ENCODE measurements around the gene OSBP2.

The OSBP2 gene

GRCh38 chr22:30821381-30821780, 126.7 kb downstream of the OSBP2 start:
- DNase-seq = no peak

- DNase-seq = no peak
These were observed 127.2 kb downstream of the OSBP2 start for GRCh38 chr22:30821863-30822215.

- no peak for DNase-seq
These were observed 127.7 kb downstream of the OSBP2 start for GRCh38 chr22:30822216-30823014.

- no peak for DNase-seq
These were observed 128.3 kb downstream of the OSBP2 start for GRCh38 chr22:30823015-30823370.

- DNase-seq = no peak
These were observed 129.4 kb downstream of the OSBP2 start for GRCh38 chr22:30824096-30824495.

GRCh38 chr22:30824711-30825110, 130.0 kb downstream of the OSBP2 start:
- DNase-seq = no peak

GRCh38 chr22:30825711-30826505, 131.2 kb downstream of the OSBP2 start:
- DNase-seq = no peak

GRCh38 chr22:30826670-30827355, 132.1 kb downstream of the OSBP2 start:
- DNase-seq = no peak

- no peak for DNase-seq
These were observed 133.0 kb downstream of the OSBP2 start for GRCh38 chr22:30827646-30828045.

- DNase-seq = no peak
These were observed 133.8 kb downstream of the OSBP2 start for GRCh38 chr22:30828187-30829155.

GRCh38 chr22:30829901-30830550, 135.4 kb downstream of the OSBP2 start:
- no peak for DNase-seq

- no peak for DNase-seq
These were observed 136.2 kb downstream of the OSBP2 start for GRCh38 chr22:30830907-30831306.

GRCh38 chr22:30832407-30832987, 137.8 kb downstream of the OSBP2 start:
- no peak for DNase-seq

- no peak for DNase-seq
These were observed 138.6 kb downstream of the OSBP2 start for GRCh38 chr22:30833322-30833721.

- DNase-seq = no peak
These were observed 142.9 kb downstream of the OSBP2 start for GRCh38 chr22:30837531-30837930.

GRCh38 chr22:30838111-30838510, 143.4 kb downstream of the OSBP2 start:
- DNase-seq = no peak

GRCh38 chr22:30841273-30841672, 146.6 kb downstream of the OSBP2 start:
- no peak for DNase-seq

GRCh38 chr22:30843245-30843644, 148.6 kb downstream of the OSBP2 start:
- DNase-seq = no peak

- no peak for DNase-seq
These were observed 152.9 kb downstream of the OSBP2 start for GRCh38 chr22:30847583-30847982.

GRCh38 chr22:30855266-30855665, 160.6 kb downstream of the OSBP2 start:
- DNase-seq = no peak

- DNase-seq = no peak
These were observed 161.2 kb downstream of the OSBP2 start for GRCh38 chr22:30855677-30856518.

Measured in femur (tissue), 1 donor.